Activated CD4-positive, alpha-beta T cell treated with anti-CD3 and anti-CD28 coated beads, Interleukin-2, amount 50 U/mL, for 16 hours (primary cell): ENCODE data around the gene HOATZ.

Source experiments
- DNase-seq: peaks from one replicate; pipeline ENCODE4 v3.0.0-alpha.2; 2020

The HOATZ gene

GRCh38 chr11:111523343-111523742 lies 8.8 kb downstream of the HOATZ start:
- no peak for DNase-seq

GRCh38 chr11:111524056-111524455 lies 9.5 kb downstream of the HOATZ start:
- DNase-seq = no peak

- no peak for DNase-seq
Measured at GRCh38 chr11:111525456-111525855, 10.9 kb downstream of the HOATZ start.

- peak; percentile 30 for DNase-seq
Measured at GRCh38 chr11:111526501-111526900, 11.9 kb downstream of the HOATZ start.

GRCh38 chr11:111527279-111527678 lies 12.7 kb downstream of the HOATZ start:
- no peak for DNase-seq

- DNase-seq = peak; percentile 41
Measured at GRCh38 chr11:111528557-111528956, 14.0 kb downstream of the HOATZ start.

- no peak for DNase-seq
Measured at GRCh38 chr11:111530091-111530490, 15.5 kb downstream of the HOATZ start.

GRCh38 chr11:111531136-111531535 lies 16.6 kb downstream of the HOATZ start:
- peak; percentile 25 for DNase-seq

GRCh38 chr11:111531687-111532364 lies 17.2 kb downstream of the HOATZ start:
- peak; percentile 82 for DNase-seq

- DNase-seq = no peak
Measured at GRCh38 chr11:111532365-111532709, 17.8 kb downstream of the HOATZ start.

GRCh38 chr11:111535281-111535680 lies 20.7 kb downstream of the HOATZ start:
- no peak for DNase-seq

GRCh38 chr11:111537336-111537860 lies 22.8 kb downstream of the HOATZ start:
- no peak for DNase-seq

- peak; percentile 31 for DNase-seq
Measured at GRCh38 chr11:111538407-111539114, 24.0 kb downstream of the HOATZ start.

GRCh38 chr11:111539426-111540113 lies 25.0 kb downstream of the HOATZ start:
- DNase-seq = no peak

GRCh38 chr11:111540114-111540936 lies 25.7 kb downstream of the HOATZ start, which contains the start of gene LAYN:
TSS of gene LAYN (plus strand) at chr11:111540720. CDS start at chr11:111540844, 124 bp downstream.
- DNase-seq = no peak

GRCh38 chr11:111540937-111541253 lies 26.3 kb downstream of the HOATZ start:
- DNase-seq = no peak

GRCh38 chr11:111541254-111542061 lies 26.9 kb downstream of the HOATZ start:
- no peak for DNase-seq

- no peak for DNase-seq
Measured at GRCh38 chr11:111542606-111543275, 28.2 kb downstream of the HOATZ start.

GRCh38 chr11:111548525-111548924 lies 33.9 kb downstream of the HOATZ start:
- DNase-seq = no peak

- no peak for DNase-seq
Measured at GRCh38 chr11:111549196-111549868, 34.8 kb downstream of the HOATZ start.

GRCh38 chr11:111549869-111550203 lies 35.3 kb downstream of the HOATZ start:
- no peak for DNase-seq
